H1 (cell line): ENCODE data around the gene SLC43A3. TPM values are rescaled to one million over a fixed set of nuclear protein-coding genes. Genes with fewer than 3 reads are reported as not detected.

ENCODE experiments used
- EGR1 ChIP-seq: IDR thresholded peaks from 2 replicates; pipeline ENCODE4 v1.6.1; 2011; ENCODE audit warnings: low read depth, low read length, borderline replicate concordance
- GABPA ChIP-seq: IDR thresholded peaks from 2 replicates; pipeline ENCODE4 v1.6.1; 2011; ENCODE audit warnings: mild to moderate bottlenecking, low read length, moderate library complexity, borderline replicate concordance; ENCODE audit not compliant: insufficient read depth
- TEAD4 ChIP-seq: IDR thresholded peaks from 2 replicates; pipeline ENCODE4 v1.6.1; 2012; ENCODE audit warnings: low read depth, low read length, inconsistent platforms, mixed read lengths
- polyA plus RNA-seq, 7 experiments: library from polyadenylated mRNA; depleted of rRNA in 3 of 7; stranded (reverse) in 5 of 7; unstranded in 2 of 7; fragments of >200 nt in 5 of 7; fragments of 200-250 nt in 2 of 7; gene quantifications; 1 replicate in 5 of 7; 2 replicates in 1 of 7; 4 replicates in 1 of 7; pipeline versions ENCODE4 v1.2.1 to v1.2.3, GENCODE V29; 2011 to 2013; ENCODE audit warnings: missing spikeins in 2 of 7, mixed read lengths in 2 of 7
- total RNA-seq: library from RNA; stranded (reverse); fragmentation: NEBNext Ultra II Directional; extraction: Animal tissue kit (Norgen Biotek cat#: 25700); gene quantifications from 2 replicates; pipeline ENCODE4 v1.2.1, GENCODE V29; 2021

SLC43A3 gene
- total and polyA plus RNA-seq, 2 of the 8 experiments (the other 6 are each of a cell fraction or from before 2014, with no cell fraction given), result 31.8 to 67.8 TPM

GRCh38 chr11:57432714-57433163 lies 5.8 kb upstream of the SLC43A3 start (continued):
- no peak for TF ChIP-seq EGR1
- TF ChIP-seq GABPA, result no peak
- no peak for TF ChIP-seq TEAD4
